ENCODE results near the gene RFX4. TPM values are rescaled to one million over a fixed set of nuclear protein-coding genes. Genes with fewer than 3 reads are reported as not detected.

Gene RFX4
- total and polyA plus RNA-seq, 10 of the 15 experiments (the other 5 are each of a cell fraction or from before 2014, with no cell fraction given): 0.02 to 0.23 TPM; not detected in 8

- in situ Hi-C loops (cut with MboI) (no loop called here), intact Hi-C loops (cut with micrococcal nuclease; ENCODE audit: unreplicated experiment) (no loop called here)
- Histone ChIP-seq H4K20me1 (ENCODE audit: control insufficient read depth, insufficient read depth) (no peaks in the 10 kb centered on the region), H3K4me3 (no peak overlapping the region), H3K4me1 (ENCODE audit: control insufficient read depth, insufficient read depth, low read length) (peaks cover 4% of the 10 kb centered on the region; the same call in 1 of the 2 replicates), H3K4me2 (ENCODE audit: control insufficient read depth, insufficient read depth) (no peak overlapping the region), H3K9ac (ENCODE audit: control insufficient read depth, insufficient read depth, low read length) (no peak overlapping the region), H3K9me3 (replicated peaks; ENCODE audit: control insufficient read depth, insufficient read depth, low read length) (no peaks in the 10 kb centered on the region), H3K79me2 (ENCODE audit: control insufficient read depth, insufficient read depth, low read length) (no peaks in the 10 kb centered on the region), H3K36me3 (ENCODE audit: control insufficient read depth in 2 of 2, insufficient read depth in 2 of 2, low read length in 1 of 2) (no peaks in the 10 kb centered on the region), H3K27ac (ENCODE audit: control insufficient read depth, insufficient read depth) (no peak overlapping the region), H2AFZ (ENCODE audit: control insufficient read depth, low read depth, low read length) (no peak overlapping the region), H3K27me3 (replicated peaks in 1 of 2; ENCODE audit: control insufficient read depth in 2 of 2, insufficient read depth in 2 of 2, low read length in 1 of 2) (peaks cover 0 to 4% of the 10 kb centered on the region in 2 experiments; a peak in 1 of 4 replicates)
- ChIA-PET RAD21 (ENCODE audit: unreplicated experiment) (no interaction called here), POLR2A (no interaction called here), SMC1A (ENCODE audit: uncharacterized antibody, unreplicated experiment) (interaction anchor here (0.7 to 1.8 kb wide), 3 partner anchors 8 to 32 kb away, joined by 3 to 4 read pairs (median 3); no protein-coding TSS in a partner anchor), CTCF (no interaction called here)
- WGBS (ENCODE audit: insufficient coverage, insufficient replicate concordance, low lambda C conversion rate, missing lambda C conversion rate): 54% methylated on average over 8 of the region's 8 CpGs
- no peak for FAIRE-seq
- TF ChIP-seq ETV6 (conservative IDR thresholded peaks at IDR 0.05 in 1 of 2, IDR thresholded peaks at IDR 0.05 in 1 of 2; ENCODE audit: borderline replicate concordance in 1 of 2, low read depth in 1 of 2) (no peak), NKRF (conservative IDR thresholded peaks at IDR 0.05) (no peak), ATF2 (IDR thresholded peaks at IDR 0.05; ENCODE audit: low read length) (no peak), IKZF1 (conservative IDR thresholded peaks at IDR 0.05) (no peak), KAT2A (conservative IDR thresholded peaks at IDR 0.05; ENCODE audit: control insufficient read depth, low read depth, low read length) (no peak), LARP7 (IDR thresholded peaks at IDR 0.05) (no peak), TBL1XR1 (IDR thresholded peaks at IDR 0.05; ENCODE audit: low read depth, low read length) (no peak), ATF7 (IDR thresholded peaks at IDR 0.05; ENCODE audit: low read depth) (no peak), NFXL1 (IDR thresholded peaks at IDR 0.05; ENCODE audit: borderline replicate concordance) (no peak), HDAC6 (IDR thresholded peaks at IDR 0.05; ENCODE audit: unreplicated experiment) (no peak), ZNF217 (IDR thresholded peaks at IDR 0.05) (no peak), MEF2A (IDR thresholded peaks at IDR 0.05; ENCODE audit: insufficient read depth, low read depth, low read length) (no peak), SUZ12 (IDR thresholded peaks at IDR 0.05; ENCODE audit: unreplicated experiment) (no peak), ELK1 (IDR thresholded peaks at IDR 0.05; ENCODE audit: low read depth, low read length) (no peak), SUPT20H (IDR thresholded peaks at IDR 0.05; ENCODE audit: borderline replicate concordance, control insufficient read depth, low read depth, low read length) (no peak)
- BruUV-seq (replicated peaks): no TSS peak
- ATAC-seq: no peak
- DNase-seq (ENCODE audit: low read depth, low spot score): no peak
These were observed 160.6 kb downstream of the RFX4 start for GRCh38 chr12:106743270-106743988.

Data from GM12878 (cell line).